Gastrocnemius medialis (tissue), 4 donors: Measurements from ENCODE around the gene JAM3.

Experiments used
- CTCF ChIP-seq, 5 experiments: fragments of 450-650 bp in 3 of 5; fragments of 200-600 bp in 2 of 5; sonication (generic) in 2 of 5; IDR thresholded peaks in 4 of 5; conservative IDR thresholded peaks in 1 of 5; 1 replicate in 4 of 5; 2 replicates in 1 of 5; pipeline ENCODE4 v1.5.1; 2016 to 2019; ENCODE audit warnings: antibody characterized with exemption in 5 of 5, mild to moderate bottlenecking in 3 of 5, moderate library complexity in 3 of 5
- POLR2A ChIP-seq, 2 donors: fragments of 450-650 bp; IDR thresholded peaks; one replicate each; pipeline ENCODE4 v1.6.1; 2017; ENCODE audit warnings: antibody characterized with exemption in 2 of 2, mild to moderate bottlenecking in 2 of 2, moderate library complexity in 2 of 2

GRCh38 chr11:134200688-134201087 is 131.8 kb downstream of the JAM3 start:
- TF ChIP-seq CTCF (IDR thresholded peaks at IDR 0.05 in 4 of 5, conservative IDR thresholded peaks at IDR 0.05 in 1 of 5) (no peak), POLR2A (IDR thresholded peaks at IDR 0.05) (no peak)
